ENCODE measurements around the gene SLC22A7. TPM values are rescaled to one million over a fixed set of nuclear protein-coding genes. Genes with fewer than 3 reads are reported as not detected.

Gene SLC22A7
- total and polyA plus RNA-seq, 2 experiments from 2014 or later: 0.31 TPM; not detected in 1

GRCh38 chr6:43274127-43274915 is 23.7 kb upstream of the SLC22A7 start (continued):
- TF ChIP-seq, protein P1, sequence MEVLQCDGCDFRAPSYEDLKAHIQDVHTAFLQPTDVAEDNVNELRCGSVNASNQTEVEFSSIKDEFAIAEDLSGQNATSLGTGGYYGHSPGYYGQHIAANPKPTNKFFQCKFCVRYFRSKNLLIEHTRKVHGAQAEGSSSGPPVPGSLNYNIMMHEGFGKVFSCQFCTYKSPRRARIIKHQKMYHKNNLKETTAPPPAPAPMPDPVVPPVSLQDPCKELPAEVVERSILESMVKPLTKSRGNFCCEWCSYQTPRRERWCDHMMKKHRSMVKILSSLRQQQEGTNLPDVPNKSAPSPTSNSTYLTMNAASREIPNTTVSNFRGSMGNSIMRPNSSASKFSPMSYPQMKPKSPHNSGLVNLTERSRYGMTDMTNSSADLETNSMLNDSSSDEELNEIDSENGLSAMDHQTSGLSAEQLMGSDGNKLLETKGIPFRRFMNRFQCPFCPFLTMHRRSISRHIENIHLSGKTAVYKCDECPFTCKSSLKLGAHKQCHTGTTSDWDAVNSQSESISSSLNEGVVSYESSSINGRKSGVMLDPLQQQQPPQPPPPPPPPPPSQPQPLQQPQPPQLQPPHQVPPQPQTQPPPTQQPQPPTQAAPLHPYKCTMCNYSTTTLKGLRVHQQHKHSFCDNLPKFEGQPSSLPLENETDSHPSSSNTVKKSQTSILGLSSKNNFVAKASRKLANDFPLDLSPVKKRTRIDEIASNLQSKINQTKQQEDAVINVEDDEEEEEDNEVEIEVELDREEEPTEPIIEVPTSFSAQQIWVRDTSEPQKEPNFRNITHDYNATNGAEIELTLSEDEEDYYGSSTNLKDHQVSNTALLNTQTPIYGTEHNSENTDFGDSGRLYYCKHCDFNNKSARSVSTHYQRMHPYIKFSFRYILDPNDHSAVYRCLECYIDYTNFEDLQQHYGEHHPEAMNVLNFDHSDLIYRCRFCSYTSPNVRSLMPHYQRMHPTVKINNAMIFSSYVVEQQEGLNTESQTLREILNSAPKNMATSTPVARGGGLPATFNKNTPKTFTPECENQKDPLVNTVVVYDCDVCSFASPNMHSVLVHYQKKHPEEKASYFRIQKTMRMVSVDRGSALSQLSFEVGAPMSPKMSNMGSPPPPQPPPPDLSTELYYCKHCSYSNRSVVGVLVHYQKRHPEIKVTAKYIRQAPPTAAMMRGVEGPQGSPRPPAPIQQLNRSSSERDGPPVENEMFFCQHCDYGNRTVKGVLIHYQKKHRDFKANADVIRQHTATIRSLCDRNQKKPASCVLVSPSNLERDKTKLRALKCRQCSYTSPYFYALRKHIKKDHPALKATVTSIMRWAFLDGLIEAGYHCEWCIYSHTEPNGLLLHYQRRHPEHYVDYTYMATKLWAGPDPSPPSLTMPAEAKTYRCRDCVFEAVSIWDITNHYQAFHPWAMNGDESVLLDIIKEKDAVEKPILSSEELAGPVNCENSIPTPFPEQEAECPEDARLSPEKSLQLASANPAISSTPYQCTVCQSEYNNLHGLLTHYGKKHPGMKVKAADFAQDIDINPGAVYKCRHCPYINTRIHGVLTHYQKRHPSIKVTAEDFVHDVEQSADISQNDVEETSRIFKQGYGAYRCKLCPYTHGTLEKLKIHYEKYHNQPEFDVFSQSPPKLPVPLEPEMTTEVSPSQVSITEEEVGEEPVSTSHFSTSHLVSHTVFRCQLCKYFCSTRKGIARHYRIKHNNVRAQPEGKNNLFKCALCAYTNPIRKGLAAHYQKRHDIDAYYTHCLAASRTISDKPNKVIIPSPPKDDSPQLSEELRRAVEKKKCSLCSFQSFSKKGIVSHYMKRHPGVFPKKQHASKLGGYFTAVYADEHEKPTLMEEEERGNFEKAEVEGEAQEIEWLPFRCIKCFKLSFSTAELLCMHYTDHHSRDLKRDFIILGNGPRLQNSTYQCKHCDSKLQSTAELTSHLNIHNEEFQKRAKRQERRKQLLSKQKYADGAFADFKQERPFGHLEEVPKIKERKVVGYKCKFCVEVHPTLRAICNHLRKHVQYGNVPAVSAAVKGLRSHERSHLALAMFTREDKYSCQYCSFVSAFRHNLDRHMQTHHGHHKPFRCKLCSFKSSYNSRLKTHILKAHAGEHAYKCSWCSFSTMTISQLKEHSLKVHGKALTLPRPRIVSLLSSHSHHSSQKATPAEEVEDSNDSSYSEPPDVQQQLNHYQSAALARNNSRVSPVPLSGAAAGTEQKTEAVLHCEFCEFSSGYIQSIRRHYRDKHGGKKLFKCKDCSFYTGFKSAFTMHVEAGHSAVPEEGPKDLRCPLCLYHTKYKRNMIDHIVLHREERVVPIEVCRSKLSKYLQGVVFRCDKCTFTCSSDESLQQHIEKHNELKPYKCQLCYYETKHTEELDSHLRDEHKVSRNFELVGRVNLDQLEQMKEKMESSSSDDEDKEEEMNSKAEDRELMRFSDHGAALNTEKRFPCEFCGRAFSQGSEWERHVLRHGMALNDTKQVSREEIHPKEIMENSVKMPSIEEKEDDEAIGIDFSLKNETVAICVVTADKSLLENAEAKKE (CRISPR knock-in tag; IDR thresholded peaks at IDR 0.05): no peak
- TF ChIP-seq CREB1 (CRISPR knock-in tag; IDR thresholded peaks at IDR 0.05; ENCODE audit: low read depth) (no peak), NANOG (IDR thresholded peaks at IDR 0.05; ENCODE audit: borderline replicate concordance) (no peak), EZH2phosphoT487 (IDR thresholded peaks at IDR 0.05; ENCODE audit: unreplicated experiment) (no peak), STAT1 (IDR thresholded peaks at IDR 0.05; ENCODE audit: unreplicated experiment) (no peak)

DNA sequence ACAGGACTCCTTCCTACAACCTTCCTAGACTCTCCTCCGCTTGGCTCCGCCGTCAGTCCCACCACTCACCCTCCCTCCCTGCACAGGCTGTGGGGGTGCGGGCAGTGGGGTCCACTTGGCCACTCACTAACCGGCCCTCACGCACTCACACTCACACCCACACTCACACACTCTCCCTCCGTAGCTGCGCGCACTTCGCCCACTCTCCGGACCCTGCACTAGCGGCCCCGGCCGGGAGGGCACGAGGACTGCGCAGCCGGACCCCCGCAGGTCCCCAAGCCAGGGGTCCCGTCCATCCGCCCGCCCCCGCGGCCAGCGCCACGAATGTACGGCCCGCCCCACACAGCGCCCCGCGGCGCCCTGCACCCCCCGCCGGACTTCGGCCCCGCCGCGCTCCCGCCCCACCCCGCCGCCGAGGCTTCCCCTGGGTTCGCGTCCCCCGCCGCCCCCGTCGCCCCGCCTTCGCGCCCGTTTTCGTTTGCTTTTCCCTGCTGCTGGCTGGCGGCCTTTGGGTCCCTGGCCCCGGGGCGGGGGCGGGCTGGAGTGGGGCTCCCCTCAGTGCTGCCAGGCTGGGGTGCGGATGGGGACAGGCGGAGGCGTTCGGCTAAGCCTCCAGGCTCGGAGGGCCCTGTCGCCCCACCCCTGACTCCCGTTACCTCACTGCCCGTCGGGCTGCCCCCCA is 23.0 kb upstream of the SLC22A7 start:
- Mint-ChIP-seq H3K9me3 (no peaks in the 10 kb centered on the region), H3K27me3 (ENCODE audit: insufficient read depth, low read depth, poor library complexity) (peaks cover 50% of the 10 kb centered on the region), H3K4me1 (peaks cover 42% of the 10 kb centered on the region), H3K27ac (no peak overlapping the region), H3K36me3 (ENCODE audit: low read depth) (no peaks in the 10 kb centered on the region), H3K4me3 (peak overlapping the region; percentile 81)
- peak overlapping the region; percentile 78 for H3K4me3 ChIP-seq
- no peak overlapping the region for H3K27ac ChIP-seq (ENCODE audit: low read depth)
- DNase-seq (ENCODE audit: low spot score) (peak; percentile 38), ATAC-seq (peak; percentile 6)
- no peaks in the 10 kb centered on the region for H3K79me2 ChIP-seq (replicated peaks; ENCODE audit: insufficient read depth)
- peak overlapping the region; percentile 84 for H2AFZ ChIP-seq
- H3F3A ChIP-seq (replicated peaks; ENCODE audit: low read depth): no peaks in the 10 kb centered on the region; the same call in 1 of the 2 replicates
- no peak for TF ChIP-seq CREB1 (CRISPR knock-in tag; IDR thresholded peaks at IDR 0.05; ENCODE audit: low read depth)
- peak; percentile 30 for TF ChIP-seq EZH2 (IDR thresholded peaks at IDR 0.05; ENCODE audit: low read depth, unreplicated experiment)
- H4K20me1 ChIP-seq (replicated peaks; ENCODE audit: insufficient read depth): no peaks in the 10 kb centered on the region
- H3K4me2 ChIP-seq: peak overlapping the region; percentile 89
- H3K4me1 ChIP-seq (ENCODE audit: insufficient read depth): peaks cover 29% of the 10 kb centered on the region
- H3K27me3 ChIP-seq (ENCODE audit: insufficient read depth): peaks cover 71% of the 10 kb centered on the region
- H3K9me2 ChIP-seq (ENCODE audit: insufficient read depth): no peaks in the 10 kb centered on the region
- no peaks in the 10 kb centered on the region for H3K36me3 ChIP-seq (ENCODE audit: insufficient read depth)
